GM23338 (cell line): ENCODE measurements around the gene GCKR.

Experiments
- CREB1 ChIP-seq: fragments of 250-450 bp; sonication (Bioruptor Pico); IDR thresholded peaks from 2 replicates; pipeline ENCODE4 v1.5.0; 2020; ENCODE audit warnings: low read depth, mild to moderate bottlenecking, moderate library complexity
- CTCF ChIP-seq, 2 experiments: fragments of 200-600 bp in 1 of 2; sonication (generic) in 1 of 2; conservative IDR thresholded peaks; 2 replicates each; pipeline versions ENCODE4 v1.5.1 to v1.6.1; 2016 to 2017; ENCODE audit warnings: antibody characterized with exemption in 2 of 2, low read depth in 2 of 2, mild to moderate bottlenecking in 2 of 2, moderate library complexity in 1 of 2
- ETS1 ChIP-seq: IDR thresholded peaks from 2 replicates; pipeline ENCODE4 v1.6.1; 2016; ENCODE audit warnings: antibody characterized with exemption
- EZH2 ChIP-seq: fragments of 200-600 bp; sonication (generic); IDR thresholded peaks from one replicate; pipeline ENCODE4 v1.8.0; 2017; ENCODE audit warnings: antibody characterized with exemption, mild to moderate bottlenecking, low read depth; ENCODE audit not compliant: unreplicated experiment
- EZH2phosphoT487 ChIP-seq: fragments of 200-600 bp; sonication (generic); IDR thresholded peaks from one replicate; pipeline ENCODE4 v1.8.1; 2018; ENCODE audit warnings: antibody characterized with exemption; ENCODE audit not compliant: unreplicated experiment
- JUNB ChIP-seq: IDR thresholded peaks from one replicate; pipeline ENCODE4 v1.6.1; 2016; ENCODE audit warnings: antibody characterized with exemption; ENCODE audit not compliant: unreplicated experiment
- NANOG ChIP-seq: IDR thresholded peaks from 2 replicates; pipeline ENCODE4 v1.6.1; 2016; ENCODE audit warnings: antibody characterized with exemption, borderline replicate concordance
- POLR2AphosphoS5 ChIP-seq: IDR thresholded peaks from 2 replicates; pipeline ENCODE4 v1.6.1; 2016; ENCODE audit warnings: antibody characterized with exemption, low read depth
- REST ChIP-seq: IDR thresholded peaks from one replicate; pipeline ENCODE4 v1.6.1; 2018; ENCODE audit warnings: antibody characterized with exemption; ENCODE audit not compliant: unreplicated experiment
- STAT1 ChIP-seq: IDR thresholded peaks from one replicate; pipeline ENCODE4 v1.6.1; 2016; ENCODE audit warnings: antibody characterized with exemption; ENCODE audit not compliant: unreplicated experiment
- ZNF114 ChIP-seq: fragments of 250-450 bp; sonication (Bioruptor Pico); IDR thresholded peaks from 2 replicates; pipeline ENCODE4 v1.5.0; 2020; ENCODE audit warnings: mild to moderate bottlenecking, moderate library complexity
- ZNF331 ChIP-seq: fragments of 250-450 bp; sonication (Bioruptor Pico); IDR thresholded peaks from 2 replicates; pipeline ENCODE4 v1.5.0; 2020; ENCODE audit warnings: low read depth, mild to moderate bottlenecking, moderate library complexity
- ZNF462 ChIP-seq: fragments of 250-450 bp; sonication (Bioruptor Pico); IDR thresholded peaks from 2 replicates; pipeline ENCODE4 v1.5.0; 2020; ENCODE audit warnings: mild to moderate bottlenecking, moderate library complexity

- TF ChIP-seq CTCF (conservative IDR thresholded peaks at IDR 0.05; ENCODE audit: low read depth in 2 of 2), result no peak
- no peak for TF ChIP-seq EZH2
- no peak for TF ChIP-seq CREB1 (CRISPR knock-in tag)
- TF ChIP-seq POLR2AphosphoS5, result no peak
- TF ChIP-seq JUNB, result no peak
- TF ChIP-seq REST, result no peak
- no peak for TF ChIP-seq STAT1
- TF ChIP-seq ZNF462 (CRISPR knock-in tag), result no peak
- TF ChIP-seq EZH2phosphoT487, result no peak
- no peak for TF ChIP-seq NANOG
- TF ChIP-seq ETS1, result no peak
- no peak for TF ChIP-seq ZNF114
- no peak for TF ChIP-seq ZNF331
Measured at GRCh38 chr2:27495840-27496356, 741 bp upstream of the GCKR start.
